Keratinocyte (primary cell): Measurements from ENCODE around the gene CARS1. TPM values are rescaled to one million over a fixed set of nuclear protein-coding genes. Genes with fewer than 3 reads are reported as not detected.

ENCODE experiments used
- DNase-seq: peaks from one replicate; pipeline ENCODE4 v3.0.0-alpha.2; 2011; ENCODE audit warnings: low read depth, missing footprints, low spot score
- FAIRE-seq: peaks from 2 replicates; lab custom pipeline; 2011; peaks lifted over from hg19 to GRCh38; lab: Jason Lieb, UNC
- H2AFZ ChIP-seq: 2 replicates; pipeline ENCODE4 v1.6.0; 2012; ENCODE audit warnings: low read length, control low read depth, inconsistent platforms; ENCODE audit not compliant: control insufficient read depth
- H3K27ac ChIP-seq: 2 replicates; pipeline ENCODE4 v1.5.1; 2011; ENCODE audit warnings: low read length; ENCODE audit not compliant: control insufficient read depth, insufficient read depth
- H3K27me3 ChIP-seq: 3 replicates; pipeline ENCODE4 v1.6.0; 2011; ENCODE audit warnings: low read length; ENCODE audit not compliant: control insufficient read depth, insufficient read depth; ENCODE audit errors: extremely low read depth
- H3K36me3 ChIP-seq, 2 experiments: 2 replicates in 1 of 2; 3 replicates in 1 of 2; pipeline ENCODE4 v1.5.1; 2011; ENCODE audit warnings: low read length in 2 of 2, mild to moderate bottlenecking in 1 of 2; ENCODE audit not compliant: control insufficient read depth in 2 of 2, insufficient read depth in 2 of 2; ENCODE audit errors: extremely low read depth in 1 of 2
- H3K4me1 ChIP-seq: 3 replicates; pipeline ENCODE4 v1.5.1; 2011; ENCODE audit warnings: low read length; ENCODE audit not compliant: control insufficient read depth, insufficient read depth; ENCODE audit errors: extremely low read depth
- H3K4me2 ChIP-seq: 3 replicates; pipeline ENCODE4 v1.6.0; 2011; ENCODE audit warnings: low read depth, low read length; ENCODE audit not compliant: control insufficient read depth, insufficient read depth; ENCODE audit errors: extremely low read depth
- H3K4me3 ChIP-seq, 3 experiments: fragments of 200-600 bp in 1 of 3; sonication (generic) in 1 of 3; 2 replicates in 2 of 3; 3 replicates in 1 of 3; pipeline ENCODE4 v1.5.1; 2011 to 2016; ENCODE audit warnings: low read length in 3 of 3, mild to moderate bottlenecking in 3 of 3, control low read depth in 2 of 3, inconsistent platforms in 1 of 3, low read depth in 1 of 3, mixed read lengths in 1 of 3, mixed run types in 1 of 3, moderate library complexity in 1 of 3; ENCODE audit not compliant: control insufficient read depth in 2 of 3, insufficient read depth in 2 of 3; ENCODE audit errors: extremely low read depth in 1 of 3
- H3K79me2 ChIP-seq: 2 replicates; pipeline ENCODE4 v1.6.0; 2012; ENCODE audit warnings: low read length; ENCODE audit not compliant: control insufficient read depth, insufficient read depth
- H3K9ac ChIP-seq: 3 replicates; pipeline ENCODE4 v1.6.0; 2011; ENCODE audit warnings: low read length; ENCODE audit not compliant: control insufficient read depth, insufficient read depth; ENCODE audit errors: extremely low read depth
- H3K9me1 ChIP-seq: 3 replicates; pipeline ENCODE4 v1.6.0; 2011; ENCODE audit warnings: low read length; ENCODE audit not compliant: control insufficient read depth, insufficient read depth; ENCODE audit errors: extremely low read depth
- H3K9me3 ChIP-seq: 2 replicates; pipeline ENCODE4 v1.5.1; 2012; ENCODE audit warnings: low read depth, low read length; ENCODE audit not compliant: control insufficient read depth
- H4K20me1 ChIP-seq: 3 replicates; pipeline ENCODE4 v1.6.0; 2011; ENCODE audit warnings: low read length; ENCODE audit not compliant: control insufficient read depth, insufficient read depth; ENCODE audit errors: extremely low read depth
- CTCF ChIP-seq, 3 experiments: IDR thresholded peaks in 1 of 3; conservative IDR thresholded peaks in 1 of 3; optimal IDR thresholded peaks in 1 of 3; 2 replicates in 2 of 3; 3 replicates in 1 of 3; pipeline versions ENCODE3 to v1.5.1; 2011; ENCODE audit warnings: low read length in 3 of 3, mild to moderate bottlenecking in 3 of 3, moderate library complexity in 2 of 3, control low read depth in 1 of 3, inconsistent platforms in 1 of 3; ENCODE audit not compliant: insufficient read depth in 2 of 3; ENCODE audit errors: extremely low read depth in 1 of 3
- EZH2 ChIP-seq: IDR thresholded peaks from one replicate; pipeline ENCODE4 v1.6.1; 2012; ENCODE audit warnings: inconsistent platforms, mild to moderate bottlenecking, low read length, moderate library complexity
- dilution Hi-C: fragments of 300-500 bp; cut with MboI; formaldehyde crosslinking; loops from one replicate; pipeline ENCODE4 v1.7.0; 2020; ENCODE audit warnings: low sequenced_read_pairs; ENCODE audit not compliant: extremely low pct_ligation_motif_present
- polyA plus RNA-seq, 5 experiments: library from polyadenylated mRNA; depleted of rRNA in 3 of 5; stranded (reverse) in 3 of 5; stranded (forward) in 1 of 5; unstranded in 1 of 5; fragments of >200 nt; gene quantifications; 1 replicate in 1 of 5; 2 replicates in 3 of 5; 3 replicates in 1 of 5; pipeline versions ENCODE4 v1.2.1 to v1.2.3, GENCODE V29; 2011 to 2012; ENCODE audit warnings: missing spikeins in 2 of 5, low read depth in 1 of 5, low replicate concordance in 1 of 5

Gene CARS1
- polyA plus RNA-seq, 1 donor (not counting 4 experiments of a cell fraction or from before 2014, with no cell fraction given) = 60.7 TPM

- TF ChIP-seq CTCF (optimal IDR thresholded peaks at IDR 0.05 in 1 of 3, IDR thresholded peaks at IDR 0.05 in 1 of 3, conservative IDR thresholded peaks at IDR 0.05 in 1 of 3; ENCODE audit: extremely low read depth in 1 of 3, insufficient read depth in 2 of 3, low read length in 3 of 3) (no peak), EZH2 (no peak)
- dilution Hi-C loops = no loop called here
- Histone ChIP-seq H4K20me1 (no peaks in the 10 kb centered on the region), H3K4me1 (no peaks in the 10 kb centered on the region), H3K4me2 (no peak overlapping the region), H3K9me3 (no peaks in the 10 kb centered on the region), H3K36me3 (peaks cover 0 to 3% of the 10 kb centered on the region in 2 experiments), H3K4me3 (no peak overlapping the region), H3K9me1 (no peaks in the 10 kb centered on the region), H3K27ac (no peak overlapping the region), H3K27me3 (no peaks in the 10 kb centered on the region), H3K79me2 (no peaks in the 10 kb centered on the region), H2AFZ (no peak overlapping the region), H3K9ac (no peak overlapping the region)
- no peak for FAIRE-seq
- no peak for DNase-seq
These were observed 48.0 kb upstream of the CARS1 start for GRCh38 chr11:3104961-3105790.

GRCh38 chr11:3104051-3104714 lies 47.0 kb upstream of the CARS1 start:
- Histone ChIP-seq H2AFZ (no peak overlapping the region), H4K20me1 (no peaks in the 10 kb centered on the region), H3K79me2 (no peaks in the 10 kb centered on the region), H3K9me1 (no peaks in the 10 kb centered on the region), H3K27ac (no peak overlapping the region), H3K4me2 (no peak overlapping the region), H3K9ac (no peak overlapping the region), H3K27me3 (no peaks in the 10 kb centered on the region), H3K4me3 (no peak overlapping the region), H3K36me3 (peaks cover 0 to 3% of the 10 kb centered on the region in 2 experiments), H3K4me1 (no peaks in the 10 kb centered on the region), H3K9me3 (no peaks in the 10 kb centered on the region)
- FAIRE-seq = no peak
- dilution Hi-C loops = no loop called here
- no peak for DNase-seq
- TF ChIP-seq EZH2 (no peak), CTCF (optimal IDR thresholded peaks at IDR 0.05 in 1 of 3, IDR thresholded peaks at IDR 0.05 in 1 of 3, conservative IDR thresholded peaks at IDR 0.05 in 1 of 3; ENCODE audit: extremely low read depth in 1 of 3, insufficient read depth in 2 of 3, low read length in 3 of 3) (no peak)
